KG1 (cell line): ENCODE results near the gene AQP3.
"Not testable (repeated sequence)": the region's sequence is repeated elsewhere in the genome, so short reads cannot be mapped to it uniquely, and the experiment has no call there.

Experiments used
- DNase-seq: peaks from one replicate; lab custom pipeline; 2025; lab: John Stamatoyannopoulos, UW

The AQP3 gene

GRCh38 chr9:33465096-33465495 lies 17.7 kb upstream of the AQP3 start:
- no peak for DNase-seq

DNA sequence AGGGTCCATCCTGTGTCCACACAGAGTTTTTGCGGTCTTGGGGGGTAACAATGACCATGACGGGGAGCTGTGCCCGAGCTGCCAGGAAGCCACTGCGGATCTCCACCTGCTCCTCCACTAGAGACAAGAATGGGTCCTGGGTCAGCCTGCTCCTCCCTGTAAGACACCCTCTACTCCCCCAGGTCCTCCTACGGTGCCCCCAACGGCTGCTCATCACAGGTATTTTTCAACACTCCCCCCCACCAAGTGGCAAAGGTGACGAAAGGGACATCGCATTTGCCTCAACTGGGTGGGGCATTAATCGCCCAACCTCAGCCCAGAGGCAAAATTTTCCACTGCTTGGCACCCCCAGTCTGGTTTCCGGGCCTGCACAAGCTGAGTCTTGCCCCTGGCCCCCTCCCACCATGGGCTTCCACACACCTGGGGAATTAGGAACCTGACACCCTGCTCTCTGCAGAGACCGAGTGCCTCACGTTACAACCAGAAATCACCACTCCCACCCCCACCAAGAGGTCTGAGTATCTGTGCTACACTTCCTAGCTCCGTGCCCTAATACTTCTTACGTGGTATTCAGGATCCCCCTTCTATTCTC lies 16.7 kb upstream of the AQP3 start:
- DNase-seq: no peak

GRCh38 chr9:33463151-33463550 lies 15.8 kb upstream of the AQP3 start:
- DNase-seq: no peak

- no peak for DNase-seq
Observed at GRCh38 chr9:33461492-33461891, 14.1 kb upstream of the AQP3 start.

DNA sequence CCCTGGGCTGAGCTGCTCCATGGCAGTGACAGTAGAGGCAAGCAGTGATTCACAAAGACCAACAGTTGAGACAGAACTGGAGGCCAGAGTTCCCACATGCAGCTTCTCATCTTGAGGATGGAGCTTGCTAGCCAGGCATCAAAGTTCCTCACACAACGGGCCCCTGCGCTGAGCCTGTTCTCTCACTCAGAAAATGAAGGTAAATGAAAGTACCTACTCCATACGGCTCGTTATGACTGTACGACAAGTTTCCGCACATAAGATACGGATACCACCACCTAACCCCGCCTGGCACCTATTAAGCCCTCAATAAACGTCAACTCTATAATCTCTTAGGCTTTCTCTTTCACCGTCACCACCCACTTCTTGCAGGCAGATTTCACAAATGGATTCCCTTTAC lies 13.5 kb upstream of the AQP3 start:
- DNase-seq: no peak

- no peak for DNase-seq
Observed at GRCh38 chr9:33459115-33459514, 11.7 kb upstream of the AQP3 start.

DNA sequence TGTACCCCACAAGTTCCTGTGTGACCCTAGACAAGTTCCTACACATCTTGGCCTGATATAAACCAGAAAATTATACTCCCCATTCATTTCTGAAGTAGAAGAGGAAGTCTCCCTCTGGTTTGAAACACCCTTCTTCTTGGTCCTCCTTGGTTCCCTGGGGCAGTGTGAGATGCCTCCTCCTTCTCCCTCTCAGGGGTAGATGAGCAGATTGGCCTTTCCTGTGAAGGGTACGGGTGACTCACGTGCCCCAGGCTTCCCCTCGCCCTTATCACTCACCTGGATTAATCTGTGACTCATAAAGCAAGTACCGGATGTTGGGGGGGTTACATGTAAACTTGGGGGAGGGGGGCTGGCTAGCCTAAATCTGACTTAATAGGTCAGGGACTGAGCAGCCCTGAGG lies 11.1 kb upstream of the AQP3 start:
- no peak for DNase-seq

- no peak for DNase-seq
Observed at GRCh38 chr9:33455945-33456344, 8.6 kb upstream of the AQP3 start.

GRCh38 chr9:33455456-33455855 lies 8.1 kb upstream of the AQP3 start:
- DNase-seq: not testable (repeated sequence)

DNA sequence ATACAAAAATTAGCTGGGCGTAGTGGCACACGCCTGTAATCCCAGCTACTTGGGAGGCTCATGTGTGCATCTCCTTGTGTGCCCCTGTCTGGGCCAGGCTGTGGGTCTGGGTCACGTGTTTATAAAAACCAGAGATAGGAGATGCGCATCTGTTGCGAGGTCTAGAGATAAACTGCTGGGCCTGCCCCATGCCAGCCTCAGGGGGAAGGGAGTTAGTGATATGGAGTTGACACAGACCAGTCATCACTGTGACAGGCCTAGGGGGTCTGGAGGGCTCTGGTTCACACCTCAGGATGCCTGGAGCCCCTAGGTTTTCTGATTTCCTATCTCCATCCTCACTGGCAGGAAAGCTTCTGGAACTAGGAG lies 7.3 kb upstream of the AQP3 start:
- not testable (repeated sequence) for DNase-seq

DNA sequence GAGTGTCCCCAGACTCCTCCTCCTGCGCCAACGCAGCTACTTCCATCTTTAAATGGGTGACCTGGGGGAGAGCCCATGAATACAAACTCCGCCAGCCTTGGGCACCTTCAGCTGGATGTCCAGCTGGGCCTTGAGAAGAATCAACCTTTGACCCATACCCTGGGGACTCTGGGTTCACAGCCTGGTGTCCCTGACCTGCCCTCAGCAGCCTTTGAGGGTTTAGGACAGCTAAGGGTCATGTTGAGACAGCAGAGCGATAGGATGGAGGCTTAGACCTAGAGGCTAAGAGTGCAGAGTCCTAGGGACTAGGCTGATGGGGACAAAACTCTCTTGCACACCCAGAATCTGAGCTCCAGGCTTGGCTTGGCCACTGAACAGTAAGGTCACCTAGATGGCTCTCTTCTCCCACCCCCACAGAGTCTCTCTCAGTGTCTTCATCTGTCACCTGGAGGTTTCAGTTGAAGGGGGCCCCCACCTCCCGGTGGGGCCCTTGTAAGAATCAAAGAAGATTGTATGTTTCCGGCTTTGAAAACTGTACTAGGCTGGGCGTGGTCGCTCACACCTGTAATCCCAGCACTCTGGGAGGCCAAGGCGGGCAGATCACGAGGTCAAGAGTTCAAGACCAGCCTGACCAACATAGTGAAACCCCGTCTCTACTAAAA lies 6.7 kb upstream of the AQP3 start:
- DNase-seq: no peak

DNA sequence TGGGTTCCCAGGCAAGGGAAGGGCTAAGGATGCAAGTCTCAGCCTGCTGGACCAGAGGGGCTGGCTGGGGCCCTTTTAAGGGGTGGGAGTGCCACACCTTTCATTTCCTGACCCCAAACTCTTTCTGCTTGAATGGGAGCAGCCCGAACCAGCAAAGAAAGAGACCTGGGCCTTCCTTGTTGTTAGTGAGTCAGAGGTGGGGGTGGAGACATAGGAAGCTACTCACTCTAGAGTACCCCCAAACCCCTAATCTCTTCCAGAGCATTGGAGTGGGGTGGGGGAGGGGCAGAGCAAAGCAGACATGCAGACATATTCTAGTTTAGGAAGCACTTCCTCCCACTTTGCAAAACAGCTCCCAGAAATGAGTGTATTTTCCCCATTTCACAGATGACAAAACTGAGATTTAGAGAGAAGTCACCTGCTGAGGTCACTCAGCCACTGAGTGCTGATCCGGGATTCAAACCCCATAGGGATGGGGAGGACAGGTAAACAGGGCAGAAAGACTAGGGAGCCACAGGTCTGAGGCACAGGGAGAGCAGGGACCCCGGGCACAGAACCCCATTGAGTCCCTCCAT lies 6.0 kb upstream of the AQP3 start:
- DNase-seq: no peak

DNA sequence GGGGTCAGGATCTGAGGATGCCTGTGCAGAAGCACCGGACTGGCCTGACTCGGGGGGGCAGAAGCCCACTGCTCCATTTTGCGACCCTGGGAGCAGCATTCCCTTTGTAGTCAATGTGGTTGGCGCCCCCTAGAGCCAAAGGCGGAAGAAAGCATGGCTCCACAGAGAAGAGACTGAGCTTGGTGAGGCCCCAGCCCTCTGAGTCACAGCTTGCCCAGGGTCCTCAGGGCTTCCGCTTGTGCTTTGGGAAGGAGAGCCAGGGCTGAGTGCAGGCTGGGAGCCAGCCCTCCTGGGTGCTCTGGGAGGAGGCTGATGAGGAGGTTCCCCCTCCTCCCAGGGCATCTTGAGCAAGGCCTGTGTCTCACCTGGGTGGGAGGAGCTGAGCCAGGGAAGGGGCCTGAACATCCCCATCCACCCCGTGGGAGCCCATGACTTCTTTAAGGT lies 5.5 kb upstream of the AQP3 start:
- no peak for DNase-seq

DNA sequence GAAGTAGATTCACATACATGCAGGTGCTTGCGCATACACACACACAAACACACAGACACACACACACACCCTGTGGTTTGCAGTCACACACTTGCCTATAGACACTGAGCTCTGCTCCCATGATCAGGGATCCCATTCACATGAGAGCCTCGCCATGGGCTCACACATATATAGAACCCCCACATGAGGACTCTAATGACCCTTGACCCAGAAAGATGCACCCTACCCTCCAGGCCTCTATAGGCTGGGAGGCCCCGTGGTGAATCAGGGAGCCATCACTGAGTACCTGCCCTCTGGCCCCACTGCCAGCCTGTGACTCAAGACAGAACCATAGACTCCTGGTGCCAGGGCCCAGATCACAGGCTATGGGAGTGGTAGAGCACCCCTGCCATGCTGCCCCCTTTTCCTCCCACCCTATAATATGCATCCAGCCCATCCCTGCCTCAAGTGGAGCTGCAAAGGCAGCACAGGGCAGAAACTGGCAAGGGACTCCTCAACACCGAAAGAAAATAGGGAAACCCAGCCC lies 3.3 kb upstream of the AQP3 start:
- DNase-seq: no peak

DNA sequence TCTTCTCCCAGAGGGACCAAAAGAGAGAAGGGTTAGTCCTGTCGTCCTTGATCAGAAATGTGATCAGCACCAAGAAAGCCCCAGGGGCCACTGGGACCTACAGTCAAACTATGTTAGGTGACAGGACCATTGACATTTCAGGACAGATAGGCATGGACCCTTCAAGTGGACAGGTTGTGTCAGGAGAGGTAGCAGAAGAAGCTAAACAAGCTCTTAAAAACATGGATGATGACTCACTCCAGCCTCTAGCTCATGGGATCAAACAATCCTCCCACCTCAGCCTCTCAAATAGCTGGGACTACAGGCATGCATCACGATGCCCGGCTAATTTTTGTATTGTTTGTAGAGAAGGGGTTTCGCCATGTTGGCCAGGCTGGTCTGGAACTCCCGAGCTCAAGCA lies 2.3 kb upstream of the AQP3 start:
- no peak for DNase-seq

GRCh38 chr9:33447799-33448553 lies 583 bp upstream of the AQP3 start:
- no peak for DNase-seq

DNA sequence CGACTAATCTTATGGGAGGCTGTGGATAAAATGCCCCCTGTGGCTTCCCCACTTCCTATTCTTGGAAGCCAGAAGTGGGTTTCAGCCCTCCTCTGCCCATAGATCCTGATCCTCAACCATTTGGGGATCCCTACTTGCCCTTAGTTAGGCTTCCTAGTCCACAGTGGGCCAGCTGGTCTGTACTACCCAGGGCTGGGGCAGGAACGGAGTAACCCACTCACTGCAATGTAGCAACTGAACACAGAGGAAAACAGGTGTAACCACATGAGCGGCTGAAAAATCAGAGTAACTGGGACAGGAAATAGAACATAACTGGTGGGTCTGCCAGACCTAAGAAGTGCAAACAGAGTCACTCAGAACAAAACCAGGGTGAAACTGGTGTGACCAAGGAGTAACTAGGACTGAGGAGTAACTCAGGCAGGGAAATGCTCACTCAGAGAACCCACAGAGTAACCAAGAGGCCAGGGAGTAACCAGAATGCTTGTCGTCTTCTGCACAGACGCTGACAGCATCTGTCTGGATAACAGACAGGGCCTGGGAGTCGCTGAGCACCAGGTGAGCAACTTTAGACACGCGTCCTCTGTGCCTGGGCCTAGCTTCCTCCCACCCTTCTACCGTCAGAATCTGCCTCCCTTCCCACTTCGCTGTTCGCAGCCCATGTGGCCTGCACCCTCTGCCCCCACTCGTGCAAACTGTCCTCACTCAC lies 1.0 kb downstream of the AQP3 start:
- no peak for DNase-seq

DNA sequence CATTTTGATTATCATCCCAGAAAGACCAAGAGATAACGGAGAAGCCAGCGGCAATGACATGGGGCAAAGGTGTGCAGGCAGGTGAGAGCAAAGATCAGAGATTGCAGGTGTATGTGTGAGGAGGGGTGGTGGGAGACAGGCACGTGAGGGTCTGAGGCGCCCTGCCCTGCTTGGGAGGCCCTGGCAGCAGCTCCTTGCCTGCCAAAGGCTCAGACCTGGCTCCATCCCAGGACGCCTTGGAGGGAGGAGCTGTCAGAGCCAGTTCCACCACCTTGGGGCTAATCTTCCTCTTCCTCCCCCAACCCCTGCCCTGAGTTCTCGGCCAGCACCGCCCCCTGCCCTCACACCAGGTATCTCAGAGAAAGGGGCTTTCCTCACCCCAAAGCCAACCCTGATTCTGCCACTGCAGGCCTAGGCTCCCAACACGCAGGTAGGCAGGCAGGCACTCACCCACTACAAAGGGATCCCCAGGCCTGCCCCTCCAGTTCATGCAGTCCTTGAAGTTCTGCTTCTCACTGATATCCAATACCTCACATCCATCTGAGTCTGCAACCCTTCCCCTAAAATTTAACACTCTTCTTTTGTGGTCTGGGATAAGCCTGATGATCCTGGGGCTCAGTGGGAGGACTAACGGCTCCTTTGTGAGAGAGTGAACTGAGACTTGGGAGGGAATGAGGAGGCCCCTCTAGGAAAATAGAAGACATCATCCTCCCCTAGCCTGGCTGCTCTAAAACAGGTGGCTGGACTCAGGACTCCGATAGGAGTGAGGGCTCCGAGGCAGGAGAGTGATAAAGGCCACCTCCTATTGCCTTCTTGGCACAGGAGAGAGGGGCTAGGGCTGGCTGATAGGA lies 1.8 kb downstream of the AQP3 start:
- DNase-seq: no peak

DNA sequence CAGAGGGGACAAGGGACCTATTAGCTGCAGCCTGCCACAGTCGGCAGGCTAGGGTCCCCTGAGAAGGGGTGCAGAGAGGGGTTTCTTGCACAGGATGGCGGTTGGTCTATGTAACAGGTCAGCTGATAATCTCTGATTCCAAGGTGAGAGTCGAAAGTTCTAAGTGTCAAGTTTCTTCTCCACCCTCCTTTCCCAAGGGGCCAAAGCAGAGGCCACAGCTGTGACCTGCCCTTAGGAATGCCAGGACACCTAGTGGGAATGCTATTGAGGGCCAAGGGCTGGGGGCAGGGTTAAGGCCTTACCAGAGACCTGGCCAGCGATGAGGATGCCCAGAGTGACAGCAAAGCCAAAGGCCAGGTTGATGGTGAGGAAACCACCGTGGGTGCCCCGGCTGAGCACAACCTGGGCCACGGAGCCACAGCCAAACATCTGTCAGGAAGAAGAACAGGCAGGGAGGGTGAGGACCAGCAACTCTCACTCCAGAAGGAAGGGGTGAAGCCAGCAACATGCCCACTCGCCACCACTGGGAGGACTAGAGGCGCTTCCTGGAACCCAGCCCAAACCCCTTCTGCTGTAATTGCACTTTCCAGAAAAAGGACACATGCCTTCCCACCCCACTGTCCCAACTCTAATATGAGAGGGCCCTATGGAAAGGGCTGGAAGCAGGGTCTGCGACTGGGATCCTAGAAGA lies 3.8 kb downstream of the AQP3 start:
- no peak for DNase-seq

DNA sequence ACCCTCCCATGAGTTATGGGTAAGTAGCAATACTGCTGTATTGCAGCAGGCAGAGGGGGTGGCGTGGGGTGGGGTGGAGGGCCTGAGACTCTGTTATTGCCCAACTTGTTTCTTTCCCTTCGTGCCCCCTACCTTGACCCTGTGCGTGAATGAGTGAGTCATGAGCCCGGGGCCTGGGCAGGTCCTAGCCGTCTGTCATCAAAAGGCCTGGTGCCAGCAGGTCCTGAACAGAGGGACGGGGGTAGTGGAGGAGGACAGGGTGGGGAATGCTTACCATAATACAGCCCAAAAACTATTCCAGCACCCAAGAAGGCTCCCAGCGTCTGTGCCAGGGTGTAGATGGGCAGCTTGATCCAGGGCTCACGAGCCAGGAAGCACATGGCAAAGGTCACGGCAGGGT lies 4.3 kb downstream of the AQP3 start:
- no peak for DNase-seq

DNA sequence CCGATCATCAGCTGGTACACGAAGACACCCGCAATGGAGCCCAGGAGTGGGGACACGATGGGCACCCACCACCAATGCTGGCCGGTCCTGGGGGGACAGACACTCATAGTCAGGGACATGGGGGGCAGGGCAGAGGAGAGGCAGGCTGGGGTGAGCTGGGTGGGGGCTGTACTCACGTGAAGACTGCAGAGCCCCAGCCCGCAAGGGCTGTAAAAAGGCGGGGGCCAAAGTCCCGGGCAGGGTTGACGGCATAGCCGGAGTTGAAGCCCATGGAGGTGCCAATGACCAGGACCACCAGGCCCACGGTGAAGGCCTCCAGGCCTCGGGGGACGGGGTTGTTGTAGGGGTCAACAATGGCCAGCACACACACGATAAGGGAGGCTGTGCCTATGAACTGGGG lies 5.3 kb downstream of the AQP3 start:
- DNase-seq: no peak
